ENCODE measurements around the gene LYRM2.

The LYRM2 gene

DNA sequence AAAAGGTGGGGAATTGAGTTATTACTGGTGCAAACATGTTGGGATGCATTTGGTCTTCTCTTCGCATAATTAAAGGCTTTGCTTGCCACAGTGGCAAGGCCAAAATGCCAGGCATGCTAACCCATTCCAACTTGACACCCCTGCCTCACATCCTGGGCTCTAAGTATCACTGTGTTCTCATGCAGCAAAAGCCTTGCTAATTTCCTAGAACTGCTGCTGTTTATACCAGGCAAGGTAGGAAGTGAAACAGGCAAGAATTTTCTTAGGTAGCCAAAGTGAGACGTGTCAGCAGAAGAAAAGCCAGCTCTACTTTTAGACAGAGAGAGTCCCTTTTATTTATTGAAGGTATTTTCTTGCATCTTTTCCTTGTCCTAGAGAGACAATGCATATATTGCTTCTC, 41.2 kb downstream of the LYRM2 start (continued):
- TF ChIP-seq, protein P1, sequence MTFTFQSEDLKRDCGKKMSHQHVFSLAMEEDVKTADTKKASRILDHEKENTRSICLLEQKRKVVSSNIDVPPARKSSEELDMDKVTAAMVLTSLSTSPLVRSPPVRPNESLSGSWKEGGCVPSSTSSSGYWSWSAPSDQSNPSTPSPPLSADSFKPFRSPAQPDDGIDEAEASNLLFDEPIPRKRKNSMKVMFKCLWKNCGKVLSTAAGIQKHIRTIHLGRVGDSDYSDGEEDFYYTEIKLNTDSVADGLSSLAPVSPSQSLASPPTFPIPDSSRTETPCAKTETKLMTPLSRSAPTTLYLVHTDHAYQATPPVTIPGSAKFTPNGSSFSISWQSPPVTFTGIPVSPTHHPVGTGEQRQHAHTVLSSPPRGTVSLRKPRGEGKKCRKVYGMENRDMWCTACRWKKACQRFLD (tag by site-specific recombination; IDR thresholded peaks at IDR 0.05): no peak
- no peak for TF ChIP-seq ZNF174 (tag by site-specific recombination; IDR thresholded peaks at IDR 0.05)
- TF ChIP-seq GFI1B (tag by site-specific recombination; IDR thresholded peaks at IDR 0.05): no peak
- no peak for TF ChIP-seq ZNF596 (tag by site-specific recombination; IDR thresholded peaks at IDR 0.05)
- no peak for TF ChIP-seq ZNF785 (tag by site-specific recombination; IDR thresholded peaks at IDR 0.05)

DNA sequence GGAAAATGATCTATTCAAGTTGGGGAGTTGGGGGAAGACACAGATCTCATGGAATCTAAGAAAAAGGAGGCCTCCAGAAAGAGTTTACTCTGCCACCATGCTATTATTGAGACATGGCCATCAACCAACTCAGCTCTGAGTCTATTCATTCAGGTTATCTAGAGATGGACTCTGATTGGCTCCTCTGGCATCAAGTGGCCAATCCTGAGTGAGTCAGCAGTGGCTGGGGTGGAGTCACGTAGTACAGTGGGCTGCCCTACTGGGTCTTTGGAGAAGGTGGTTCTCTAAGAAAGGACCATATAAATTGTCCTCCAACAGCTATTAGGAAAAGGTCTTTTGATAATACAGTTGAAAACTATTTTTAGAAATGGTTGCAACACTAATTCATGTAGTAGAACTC, 42.1 kb downstream of the LYRM2 start:
- Histone ChIP-seq H3K4me3 (ENCODE audit: low read depth, low read length) (no peak overlapping the region), H3K36me3 (ENCODE audit: control insufficient read depth in 2 of 2, insufficient read depth in 1 of 2, low read length in 2 of 2) (no peaks in the 10 kb centered on the region), H3K4me1 (ENCODE audit: control insufficient read depth, insufficient read depth, low read length) (no peaks in the 10 kb centered on the region), H3K9me3 (ENCODE audit: control insufficient read depth, insufficient read depth, low read depth, low read length) (no peaks in the 10 kb centered on the region), H3K27ac (ENCODE audit: extremely low read depth, low read depth, low read length) (no peak overlapping the region)
- TF ChIP-seq ZNF544 (tag by site-specific recombination; IDR thresholded peaks at IDR 0.05) (no peak), ZNF274 (IDR thresholded peaks at IDR 0.05; ENCODE audit: low read length) (no peak), ZNF274 (tag by site-specific recombination; IDR thresholded peaks at IDR 0.05; ENCODE audit: borderline replicate concordance) (no peak), ZFP3 (tag by site-specific recombination; IDR thresholded peaks at IDR 0.05; ENCODE audit: low read depth) (no peak), ZNF670 (tag by site-specific recombination; IDR thresholded peaks at IDR 0.05; ENCODE audit: low read depth) (no peak), ZSCAN30 (tag by site-specific recombination; IDR thresholded peaks at IDR 0.05) (no peak), ZNF394 (tag by site-specific recombination; IDR thresholded peaks at IDR 0.05; ENCODE audit: borderline replicate concordance) (no peak), SETDB1 (IDR thresholded peaks at IDR 0.05; ENCODE audit: insufficient read length, low read length) (no peak), KLF16 (tag by site-specific recombination; IDR thresholded peaks at IDR 0.05) (no peak), ZNF114 (tag by site-specific recombination; IDR thresholded peaks at IDR 0.05) (no peak), ZNF223 (tag by site-specific recombination; IDR thresholded peaks at IDR 0.05) (no peak), ZFP41 (tag by site-specific recombination; IDR thresholded peaks at IDR 0.05; ENCODE audit: borderline replicate concordance) (no peak)
- TF ChIP-seq, protein P2, sequence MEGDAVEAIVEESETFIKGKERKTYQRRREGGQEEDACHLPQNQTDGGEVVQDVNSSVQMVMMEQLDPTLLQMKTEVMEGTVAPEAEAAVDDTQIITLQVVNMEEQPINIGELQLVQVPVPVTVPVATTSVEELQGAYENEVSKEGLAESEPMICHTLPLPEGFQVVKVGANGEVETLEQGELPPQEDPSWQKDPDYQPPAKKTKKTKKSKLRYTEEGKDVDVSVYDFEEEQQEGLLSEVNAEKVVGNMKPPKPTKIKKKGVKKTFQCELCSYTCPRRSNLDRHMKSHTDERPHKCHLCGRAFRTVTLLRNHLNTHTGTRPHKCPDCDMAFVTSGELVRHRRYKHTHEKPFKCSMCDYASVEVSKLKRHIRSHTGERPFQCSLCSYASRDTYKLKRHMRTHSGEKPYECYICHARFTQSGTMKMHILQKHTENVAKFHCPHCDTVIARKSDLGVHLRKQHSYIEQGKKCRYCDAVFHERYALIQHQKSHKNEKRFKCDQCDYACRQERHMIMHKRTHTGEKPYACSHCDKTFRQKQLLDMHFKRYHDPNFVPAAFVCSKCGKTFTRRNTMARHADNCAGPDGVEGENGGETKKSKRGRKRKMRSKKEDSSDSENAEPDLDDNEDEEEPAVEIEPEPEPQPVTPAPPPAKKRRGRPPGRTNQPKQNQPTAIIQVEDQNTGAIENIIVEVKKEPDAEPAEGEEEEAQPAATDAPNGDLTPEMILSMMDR (tag by site-specific recombination; IDR thresholded peaks at IDR 0.05): no peak
- TF ChIP-seq, protein P3, sequence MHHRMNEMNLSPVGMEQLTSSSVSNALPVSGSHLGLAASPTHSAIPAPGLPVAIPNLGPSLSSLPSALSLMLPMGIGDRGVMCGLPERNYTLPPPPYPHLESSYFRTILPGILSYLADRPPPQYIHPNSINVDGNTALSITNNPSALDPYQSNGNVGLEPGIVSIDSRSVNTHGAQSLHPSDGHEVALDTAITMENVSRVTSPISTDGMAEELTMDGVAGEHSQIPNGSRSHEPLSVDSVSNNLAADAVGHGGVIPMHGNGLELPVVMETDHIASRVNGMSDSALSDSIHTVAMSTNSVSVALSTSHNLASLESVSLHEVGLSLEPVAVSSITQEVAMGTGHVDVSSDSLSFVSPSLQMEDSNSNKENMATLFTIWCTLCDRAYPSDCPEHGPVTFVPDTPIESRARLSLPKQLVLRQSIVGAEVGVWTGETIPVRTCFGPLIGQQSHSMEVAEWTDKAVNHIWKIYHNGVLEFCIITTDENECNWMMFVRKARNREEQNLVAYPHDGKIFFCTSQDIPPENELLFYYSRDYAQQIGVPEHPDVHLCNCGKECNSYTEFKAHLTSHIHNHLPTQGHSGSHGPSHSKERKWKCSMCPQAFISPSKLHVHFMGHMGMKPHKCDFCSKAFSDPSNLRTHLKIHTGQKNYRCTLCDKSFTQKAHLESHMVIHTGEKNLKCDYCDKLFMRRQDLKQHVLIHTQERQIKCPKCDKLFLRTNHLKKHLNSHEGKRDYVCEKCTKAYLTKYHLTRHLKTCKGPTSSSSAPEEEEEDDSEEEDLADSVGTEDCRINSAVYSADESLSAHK (tag by site-specific recombination; IDR thresholded peaks at IDR 0.05): no peak
- ChIA-PET CTCF (interaction anchor here (0.6 to 6.9 kb wide), 5 partner anchors 13 to 289 kb away, joined by 5 to 45 read pairs (median 10); partner anchors contain the start of gene ANKRD6), POLR2A (no interaction called here)

DNA sequence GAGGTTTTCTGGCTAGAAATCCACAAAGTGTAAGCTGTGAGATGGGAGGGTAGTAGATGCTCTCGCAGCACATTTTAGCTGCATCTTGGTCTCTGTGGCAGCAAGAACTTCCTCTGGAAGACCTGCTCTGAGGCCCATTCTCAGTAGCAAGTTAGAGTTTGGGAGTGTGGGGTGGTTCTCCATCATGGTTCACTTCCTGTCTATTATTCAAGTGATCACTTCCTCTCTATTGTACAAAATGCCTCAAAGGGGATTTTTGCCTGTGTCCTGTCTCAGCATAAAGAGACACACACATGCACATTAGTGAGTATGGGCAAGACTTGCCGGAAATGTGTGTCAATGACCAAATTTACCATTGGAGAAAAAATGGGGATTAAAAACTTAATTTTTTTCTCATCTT, 42.5 kb downstream of the LYRM2 start:
- no peak overlapping the region for H3K4me3 ChIP-seq (ENCODE audit: low read depth, low read length)
- H3K36me3 ChIP-seq (ENCODE audit: control insufficient read depth in 2 of 2, insufficient read depth in 1 of 2, low read length in 2 of 2): no peaks in the 10 kb centered on the region
- H3K9me3 ChIP-seq (ENCODE audit: control insufficient read depth, insufficient read depth, low read depth, low read length): no peaks in the 10 kb centered on the region
- CTCF ChIA-PET: interaction anchor here (2.7 to 6.9 kb wide), 2 partner anchors 14 to 165 kb away, joined by 22 to 45 read pairs; partner anchors contain the start of gene ANKRD6
- POLR2A ChIA-PET: no interaction called here
- no peaks in the 10 kb centered on the region for H3K4me1 ChIP-seq (ENCODE audit: control insufficient read depth, insufficient read depth, low read length)
- no peak overlapping the region for H3K27ac ChIP-seq (ENCODE audit: extremely low read depth, low read depth, low read length)
- TF ChIP-seq ZEB2 (tag by site-specific recombination; IDR thresholded peaks at IDR 0.05) (no peak), ZIC2 (tag by site-specific recombination; IDR thresholded peaks at IDR 0.05) (no peak), HOXD13 (CRISPR knock-in tag; IDR thresholded peaks at IDR 0.05; ENCODE audit: borderline replicate concordance) (no peak), RBAK (tag by site-specific recombination; IDR thresholded peaks at IDR 0.05) (no peak), ZNF791 (tag by site-specific recombination; IDR thresholded peaks at IDR 0.05) (no peak)
- TF ChIP-seq, protein P4, sequence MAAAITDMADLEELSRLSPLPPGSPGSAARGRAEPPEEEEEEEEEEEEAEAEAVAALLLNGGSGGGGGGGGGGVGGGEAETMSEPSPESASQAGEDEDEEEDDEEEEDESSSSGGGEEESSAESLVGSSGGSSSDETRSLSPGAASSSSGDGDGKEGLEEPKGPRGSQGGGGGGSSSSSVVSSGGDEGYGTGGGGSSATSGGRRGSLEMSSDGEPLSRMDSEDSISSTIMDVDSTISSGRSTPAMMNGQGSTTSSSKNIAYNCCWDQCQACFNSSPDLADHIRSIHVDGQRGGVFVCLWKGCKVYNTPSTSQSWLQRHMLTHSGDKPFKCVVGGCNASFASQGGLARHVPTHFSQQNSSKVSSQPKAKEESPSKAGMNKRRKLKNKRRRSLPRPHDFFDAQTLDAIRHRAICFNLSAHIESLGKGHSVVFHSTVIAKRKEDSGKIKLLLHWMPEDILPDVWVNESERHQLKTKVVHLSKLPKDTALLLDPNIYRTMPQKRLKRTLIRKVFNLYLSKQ (tag by site-specific recombination; IDR thresholded peaks at IDR 0.05; ENCODE audit: borderline replicate concordance): no peak
- TF ChIP-seq, protein P5, sequence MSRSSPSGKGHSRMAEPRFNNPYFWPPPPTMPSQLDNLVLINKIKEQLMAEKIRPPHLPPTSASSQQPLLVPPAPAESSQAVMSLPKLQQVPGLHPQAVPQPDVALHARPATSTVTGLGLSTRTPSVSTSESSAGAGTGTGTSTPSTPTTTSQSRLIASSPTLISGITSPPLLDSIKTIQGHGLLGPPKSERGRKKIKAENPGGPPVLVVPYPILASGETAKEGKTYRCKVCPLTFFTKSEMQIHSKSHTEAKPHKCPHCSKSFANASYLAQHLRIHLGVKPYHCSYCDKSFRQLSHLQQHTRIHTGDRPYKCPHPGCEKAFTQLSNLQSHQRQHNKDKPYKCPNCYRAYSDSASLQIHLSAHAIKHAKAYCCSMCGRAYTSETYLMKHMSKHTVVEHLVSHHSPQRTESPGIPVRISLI (tag by site-specific recombination; IDR thresholded peaks at IDR 0.05): no peak
- TF ChIP-seq, protein P6, sequence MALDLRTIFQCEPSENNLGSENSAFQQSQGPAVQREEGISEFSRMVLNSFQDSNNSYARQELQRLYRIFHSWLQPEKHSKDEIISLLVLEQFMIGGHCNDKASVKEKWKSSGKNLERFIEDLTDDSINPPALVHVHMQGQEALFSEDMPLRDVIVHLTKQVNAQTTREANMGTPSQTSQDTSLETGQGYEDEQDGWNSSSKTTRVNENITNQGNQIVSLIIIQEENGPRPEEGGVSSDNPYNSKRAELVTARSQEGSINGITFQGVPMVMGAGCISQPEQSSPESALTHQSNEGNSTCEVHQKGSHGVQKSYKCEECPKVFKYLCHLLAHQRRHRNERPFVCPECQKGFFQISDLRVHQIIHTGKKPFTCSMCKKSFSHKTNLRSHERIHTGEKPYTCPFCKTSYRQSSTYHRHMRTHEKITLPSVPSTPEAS (tag by site-specific recombination; IDR thresholded peaks at IDR 0.05): no peak

Measured in HEK293 (cell line).